GM12865 (cell line): ENCODE results near the gene MADCAM1.
A peak's percentile ranks its signal among the peaks of the same experiment; 100 is the strongest.

Experiments
- DNase-seq: peaks from one replicate; pipeline ENCODE4 v3.0.0; 2010; ENCODE audit warnings: low read depth
- H3K4me3 ChIP-seq: 2 replicates; pipeline ENCODE4 v1.5.1; 2011; ENCODE audit warnings: mild to moderate bottlenecking, low read depth, low read length, control low read depth
- TF ChIP-seq, protein P1 (sequence below): IDR thresholded peaks from 2 replicates; pipeline ENCODE4 v1.5.1; 2011; ENCODE audit warnings: low read length, control low read depth, low read depth, inconsistent platforms; ENCODE audit not compliant: insufficient read depth; ENCODE audit errors: missing control alignments

MADCAM1 gene

DNA sequence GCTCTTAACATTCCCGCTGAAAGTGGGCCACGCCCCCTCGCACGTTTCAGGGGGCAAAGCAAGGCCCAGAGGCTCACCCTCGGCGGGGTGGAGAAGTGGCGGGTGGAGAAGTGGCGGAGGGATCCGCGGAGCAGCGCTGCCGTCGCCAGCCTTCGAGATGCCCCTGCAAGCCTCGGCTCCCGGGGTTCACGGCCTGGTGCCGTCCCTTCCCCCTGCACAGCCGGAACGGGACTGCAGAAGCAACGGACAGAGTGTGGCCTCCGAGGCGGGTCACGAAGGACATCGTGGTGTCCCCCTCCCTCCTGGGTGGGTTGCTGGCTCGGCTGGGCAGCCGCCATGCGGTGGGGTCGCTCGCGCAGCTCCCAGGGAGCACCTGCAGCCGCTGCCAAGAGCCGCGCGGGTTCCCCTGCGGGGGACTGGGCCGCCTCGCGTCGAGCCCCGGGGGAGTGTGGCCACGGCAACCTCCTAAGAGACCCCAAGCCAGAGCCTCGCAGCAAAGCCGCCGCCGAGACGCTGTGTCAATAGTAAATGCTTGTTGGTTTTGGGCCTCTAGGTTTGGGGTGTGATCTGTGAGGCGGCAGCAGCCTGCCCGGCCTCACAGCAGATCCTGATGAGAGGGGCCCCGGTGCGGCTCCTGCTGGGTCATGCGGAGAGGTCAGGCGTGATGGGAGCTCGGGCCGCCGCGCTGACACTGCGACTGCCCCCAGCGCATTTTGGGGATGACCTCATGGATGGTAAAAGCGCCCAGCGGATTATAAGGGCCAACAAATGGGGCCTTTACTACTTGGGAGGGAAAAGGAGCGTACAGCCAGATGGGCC lies 16.5 kb downstream of the MADCAM1 start:
- TF ChIP-seq, protein P1, sequence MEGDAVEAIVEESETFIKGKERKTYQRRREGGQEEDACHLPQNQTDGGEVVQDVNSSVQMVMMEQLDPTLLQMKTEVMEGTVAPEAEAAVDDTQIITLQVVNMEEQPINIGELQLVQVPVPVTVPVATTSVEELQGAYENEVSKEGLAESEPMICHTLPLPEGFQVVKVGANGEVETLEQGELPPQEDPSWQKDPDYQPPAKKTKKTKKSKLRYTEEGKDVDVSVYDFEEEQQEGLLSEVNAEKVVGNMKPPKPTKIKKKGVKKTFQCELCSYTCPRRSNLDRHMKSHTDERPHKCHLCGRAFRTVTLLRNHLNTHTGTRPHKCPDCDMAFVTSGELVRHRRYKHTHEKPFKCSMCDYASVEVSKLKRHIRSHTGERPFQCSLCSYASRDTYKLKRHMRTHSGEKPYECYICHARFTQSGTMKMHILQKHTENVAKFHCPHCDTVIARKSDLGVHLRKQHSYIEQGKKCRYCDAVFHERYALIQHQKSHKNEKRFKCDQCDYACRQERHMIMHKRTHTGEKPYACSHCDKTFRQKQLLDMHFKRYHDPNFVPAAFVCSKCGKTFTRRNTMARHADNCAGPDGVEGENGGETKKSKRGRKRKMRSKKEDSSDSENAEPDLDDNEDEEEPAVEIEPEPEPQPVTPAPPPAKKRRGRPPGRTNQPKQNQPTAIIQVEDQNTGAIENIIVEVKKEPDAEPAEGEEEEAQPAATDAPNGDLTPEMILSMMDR, result no peak
- no peak for DNase-seq
- no peak overlapping the region for H3K4me3 ChIP-seq

DNA sequence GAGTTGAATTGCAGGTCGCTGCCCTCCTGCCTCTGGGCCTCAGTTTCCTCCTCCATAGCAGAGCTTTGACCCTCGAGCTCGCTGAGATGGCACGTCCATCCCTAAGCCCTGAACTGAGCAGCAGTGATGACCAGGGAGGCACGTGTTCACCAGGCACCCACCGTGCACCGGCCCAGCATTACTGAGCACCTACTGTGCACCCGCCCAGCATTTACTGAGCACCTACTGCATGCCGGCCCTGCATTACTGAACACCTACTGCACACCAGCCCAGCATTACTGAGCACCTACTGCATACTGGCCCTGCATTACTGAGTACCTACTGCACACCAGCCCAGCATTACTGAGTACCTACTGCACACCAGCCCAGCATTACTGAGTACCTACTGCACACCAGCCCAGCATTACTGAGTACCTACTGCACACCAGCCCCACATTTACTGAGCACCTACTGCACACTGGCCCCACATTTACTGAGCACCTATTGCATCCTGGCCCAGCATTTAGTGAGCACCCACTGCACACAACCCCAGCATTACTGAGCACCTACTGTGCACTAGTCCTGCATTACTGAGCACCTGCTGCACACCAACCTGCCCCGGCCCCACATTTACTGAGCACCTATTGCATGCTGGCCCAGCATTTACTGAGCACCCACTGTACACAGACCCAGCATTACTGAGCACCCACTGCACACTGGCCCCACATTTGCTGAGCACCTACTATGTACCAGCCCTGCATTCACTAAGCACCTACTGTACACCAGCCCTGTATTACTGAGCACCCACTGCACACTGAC lies 17.3 kb downstream of the MADCAM1 start:
- no peak overlapping the region for H3K4me3 ChIP-seq
- TF ChIP-seq, protein P1, result no peak
- no peak for DNase-seq

DNA sequence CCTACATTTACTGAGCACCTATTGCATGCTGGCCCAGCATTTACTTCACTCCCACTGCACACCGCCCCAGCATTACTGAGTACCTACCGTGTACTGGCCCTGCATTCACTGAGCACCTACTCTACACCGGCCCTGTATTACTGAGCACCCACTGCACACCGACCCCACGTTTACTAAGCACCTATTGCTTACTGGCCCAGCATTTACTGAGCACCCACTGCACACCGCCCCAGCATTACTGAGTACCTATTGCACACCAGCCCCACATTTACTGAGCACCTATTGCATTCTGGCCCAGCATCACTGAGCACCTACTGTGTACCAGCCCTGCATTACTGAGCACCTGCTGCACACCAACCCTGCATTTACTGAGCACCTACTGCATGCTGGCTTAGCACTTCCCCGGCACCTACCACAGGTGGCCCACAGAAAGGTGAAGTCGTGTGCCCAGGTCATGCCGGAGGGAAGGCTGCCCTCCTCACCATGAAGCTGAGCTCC lies 17.9 kb downstream of the MADCAM1 start:
- TF ChIP-seq, protein P1, result no peak
- no peak for DNase-seq

DNA sequence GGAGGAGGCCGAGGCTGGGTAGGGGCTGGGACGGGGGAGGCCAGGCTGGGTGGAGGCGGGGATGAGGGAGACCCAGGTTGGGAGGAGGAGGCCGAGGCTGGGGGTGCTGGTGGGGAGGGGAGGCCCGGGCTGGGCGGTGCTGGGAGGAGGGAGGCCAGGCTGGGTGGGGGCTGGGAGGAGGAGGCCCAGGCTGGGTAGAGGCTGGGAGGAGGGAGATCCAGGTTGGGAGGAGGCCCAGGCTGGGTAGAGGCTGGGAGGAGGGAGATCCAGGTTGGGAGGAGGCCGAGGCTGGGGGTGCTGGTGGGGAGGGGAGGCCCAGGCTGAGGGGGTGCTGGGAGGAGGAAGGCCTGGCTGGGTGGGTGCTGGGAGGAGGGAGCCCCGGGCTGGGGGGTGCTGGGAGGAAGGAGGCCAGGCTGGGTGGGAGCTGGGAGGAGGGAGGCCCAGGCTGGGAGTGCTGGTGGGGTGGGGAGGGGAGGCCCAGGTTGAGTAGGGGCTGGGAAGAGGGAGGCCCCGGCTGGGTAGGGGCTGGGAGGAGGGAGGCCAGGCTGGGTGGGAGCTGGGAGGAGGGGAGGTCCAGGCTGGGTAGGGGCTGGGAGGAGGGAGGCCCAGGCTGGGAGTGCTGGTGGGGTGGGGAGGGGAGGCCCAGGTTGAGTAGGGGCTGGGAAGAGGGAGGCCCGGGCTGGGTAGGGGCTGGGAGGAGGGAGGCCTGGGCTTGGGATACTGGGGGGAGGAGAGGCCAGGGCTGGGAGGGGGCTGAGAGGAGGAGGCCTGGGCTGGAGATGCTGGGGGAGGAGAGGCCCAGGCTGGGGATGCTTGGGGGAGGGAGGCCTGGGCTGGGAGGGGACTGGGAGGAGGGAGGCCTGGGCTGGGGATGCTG lies 21.7 kb downstream of the MADCAM1 start:
- no peak for DNase-seq
- TF ChIP-seq, protein P1, result no peak
- H3K4me3 ChIP-seq, result no peak overlapping the region

More for the DNA sequence above, 17.9 kb downstream of the MADCAM1 start:
- H3K4me3 ChIP-seq, result no peak overlapping the region

DNA sequence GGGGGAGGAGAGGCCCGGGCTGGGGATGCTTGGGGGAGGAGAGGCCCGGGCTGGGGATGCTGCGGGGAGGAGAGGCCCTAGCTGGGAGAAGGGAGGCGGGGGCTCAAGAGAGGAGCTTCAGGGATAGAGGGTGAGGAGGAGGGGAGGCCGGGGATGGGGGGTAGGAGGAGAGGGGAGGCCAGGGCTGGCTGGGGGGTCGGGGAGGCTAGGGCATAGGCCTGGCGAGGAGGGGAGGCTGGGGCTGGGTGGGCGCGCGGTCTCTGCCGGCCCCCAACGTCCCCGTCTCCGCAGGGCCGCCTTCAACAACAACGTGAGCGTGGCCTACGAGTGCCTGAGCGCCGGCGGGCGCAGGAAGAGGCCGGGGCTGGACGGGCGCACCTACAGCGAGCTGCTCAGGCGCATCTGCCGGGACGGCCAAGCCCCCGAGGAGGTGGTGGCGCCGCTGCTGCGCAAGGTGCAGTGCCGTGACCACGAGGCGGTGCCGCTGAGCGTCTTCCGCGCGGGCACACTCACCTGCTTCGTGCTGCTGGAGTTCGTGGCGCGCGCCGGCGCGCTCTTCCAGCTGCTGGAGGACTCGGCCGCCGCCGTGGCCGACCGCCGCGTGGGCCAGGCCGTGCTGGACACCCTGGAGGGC lies 22.4 kb downstream of the MADCAM1 start:
- TF ChIP-seq, protein P1, result no peak
- H3K4me3 ChIP-seq, result no peak overlapping the region
- peak; percentile 46 for DNase-seq

DNA sequence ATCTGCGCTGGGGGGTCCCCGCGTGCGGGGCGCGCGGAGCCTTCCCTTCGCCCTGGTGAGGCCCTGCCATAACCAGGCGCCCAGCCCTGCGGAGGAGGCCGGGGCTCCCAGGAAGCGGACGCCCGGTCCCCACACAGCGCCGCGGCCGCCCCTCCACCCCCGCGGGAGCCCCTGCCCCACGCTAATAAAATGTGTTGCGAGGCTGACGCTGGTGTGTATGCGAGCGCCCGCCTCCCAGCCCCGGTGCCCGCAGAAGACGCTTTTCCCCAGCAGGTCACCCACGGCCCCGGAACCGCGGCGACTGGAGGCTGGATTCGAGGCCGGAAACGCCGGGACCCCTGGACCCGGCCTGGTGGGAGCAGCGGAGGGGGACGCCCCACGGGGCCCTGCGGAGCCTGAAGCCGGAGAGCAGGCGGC lies 23.2 kb downstream of the MADCAM1 start:
- TF ChIP-seq, protein P1, result no peak
- no peak overlapping the region for H3K4me3 ChIP-seq
- no peak for DNase-seq
